GM13976 (cell line): Measurements from ENCODE around the gene ZNF782.
A peak's percentile ranks its signal among the peaks of the same experiment; 100 is the strongest.

Source experiments
- DNase-seq: peaks from one replicate; pipeline ENCODE4 v3.0.0; 2012; ENCODE audit warnings: low spot score
- in situ Hi-C: fragments of 300-500 bp; cut with MboI; formaldehyde crosslinking; loops from one replicate; pipeline ENCODE4 v1.12.0; 2022; ENCODE audit warnings: low sequenced_read_pairs, mixed read lengths, inconsistent platforms; ENCODE audit not compliant: unreplicated experiment
- TF ChIP-seq, protein P1 (sequence below): IDR thresholded peaks from 2 replicates; pipeline ENCODE4 v1.5.1; 2012; ENCODE audit warnings: borderline replicate concordance, mild to moderate bottlenecking; ENCODE audit not compliant: insufficient read depth; ENCODE audit errors: extremely low read depth, missing control alignments, control extremely low read depth

Gene ZNF782

GRCh38 chr9:96877269-96877668 lies 23.0 kb upstream of the ZNF782 start:
- no peak for DNase-seq
- TF ChIP-seq, protein P1, sequence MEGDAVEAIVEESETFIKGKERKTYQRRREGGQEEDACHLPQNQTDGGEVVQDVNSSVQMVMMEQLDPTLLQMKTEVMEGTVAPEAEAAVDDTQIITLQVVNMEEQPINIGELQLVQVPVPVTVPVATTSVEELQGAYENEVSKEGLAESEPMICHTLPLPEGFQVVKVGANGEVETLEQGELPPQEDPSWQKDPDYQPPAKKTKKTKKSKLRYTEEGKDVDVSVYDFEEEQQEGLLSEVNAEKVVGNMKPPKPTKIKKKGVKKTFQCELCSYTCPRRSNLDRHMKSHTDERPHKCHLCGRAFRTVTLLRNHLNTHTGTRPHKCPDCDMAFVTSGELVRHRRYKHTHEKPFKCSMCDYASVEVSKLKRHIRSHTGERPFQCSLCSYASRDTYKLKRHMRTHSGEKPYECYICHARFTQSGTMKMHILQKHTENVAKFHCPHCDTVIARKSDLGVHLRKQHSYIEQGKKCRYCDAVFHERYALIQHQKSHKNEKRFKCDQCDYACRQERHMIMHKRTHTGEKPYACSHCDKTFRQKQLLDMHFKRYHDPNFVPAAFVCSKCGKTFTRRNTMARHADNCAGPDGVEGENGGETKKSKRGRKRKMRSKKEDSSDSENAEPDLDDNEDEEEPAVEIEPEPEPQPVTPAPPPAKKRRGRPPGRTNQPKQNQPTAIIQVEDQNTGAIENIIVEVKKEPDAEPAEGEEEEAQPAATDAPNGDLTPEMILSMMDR = no peak
- in situ Hi-C loops = no loop called here

DNA sequence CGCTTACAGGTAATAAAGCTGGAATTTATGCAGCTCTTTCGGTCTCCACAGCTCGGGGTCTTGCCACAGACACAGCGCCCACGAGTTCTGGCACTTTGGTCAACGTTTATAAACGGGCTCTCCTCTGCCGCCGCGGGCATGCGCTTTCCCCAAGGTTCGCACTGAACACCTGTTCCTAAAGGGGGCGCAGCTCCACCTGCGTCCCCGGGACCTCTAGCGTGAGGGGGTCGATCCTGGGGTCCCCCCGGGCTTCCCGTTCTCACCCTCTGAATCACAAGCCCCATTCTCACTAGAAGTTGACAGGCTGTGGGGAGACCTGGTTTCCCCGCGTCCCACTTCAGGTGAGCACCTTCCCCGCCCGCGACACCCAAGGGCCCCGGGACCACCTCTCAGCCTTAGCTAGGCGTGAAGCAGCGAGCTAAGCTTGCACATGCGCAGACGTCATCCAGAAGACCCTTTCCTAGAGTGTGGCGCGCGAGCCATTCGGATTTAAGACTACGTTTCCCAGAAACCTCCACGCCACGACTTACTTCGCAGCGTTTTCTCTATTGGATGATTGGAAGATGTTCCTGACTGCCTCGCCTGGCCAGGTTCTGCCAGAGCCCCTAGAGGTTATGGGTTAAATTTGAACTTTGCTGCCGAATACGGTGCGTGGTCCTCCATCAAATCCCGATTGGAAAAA lies 21.3 kb upstream of the ZNF782 start:
- in situ Hi-C loops = no loop called here
- DNase-seq = peak; percentile 82
- TF ChIP-seq, protein P1 = peak; percentile 17

GRCh38 chr9:96874947-96875460 lies 20.7 kb upstream of the ZNF782 start:
- DNase-seq = peak; percentile 74
- TF ChIP-seq, protein P1 = no peak
- in situ Hi-C loops = loop anchor here (25.0 kb wide), 2 partner anchors 237 to 737 kb away; no protein-coding TSS in a partner anchor

- in situ Hi-C loops = loop anchor here (25.0 kb wide), 2 partner anchors 238 to 738 kb away; no protein-coding TSS in a partner anchor
- TF ChIP-seq, protein P1 = no peak
Observed at GRCh38 chr9:96874201-96874785, 20.0 kb upstream of the ZNF782 start.

GRCh38 chr9:96871176-96871575 lies 16.9 kb upstream of the ZNF782 start:
- TF ChIP-seq, protein P1 = no peak
- in situ Hi-C loops = loop anchor here (25.0 kb wide), 2 partner anchors 241 to 741 kb away; no protein-coding TSS in a partner anchor
- DNase-seq = no peak

More at GRCh38 chr9:96874201-96874785, 20.0 kb upstream of the ZNF782 start:
- DNase-seq = no peak

GRCh38 chr9:96868709-96869108 lies 14.4 kb upstream of the ZNF782 start:
- DNase-seq = no peak
- TF ChIP-seq, protein P1 = no peak
- in situ Hi-C loops = loop anchor here (25.0 kb wide), 2 partner anchors 244 to 744 kb away; no protein-coding TSS in a partner anchor
